Activated CD4-positive, CD25-positive, alpha-beta regulatory T cell (primary cell): ENCODE measurements around the gene KIFAP3.
"Not testable (repeated sequence)": the region's sequence is repeated elsewhere in the genome, so short reads cannot be mapped to it uniquely, and the experiment has no call there.

Experiments
- DNase-seq, 4 experiments: peaks; one replicate each; lab custom pipeline; 2025; lab: John Stamatoyannopoulos, UW

KIFAP3 gene

GRCh38 chr1:170074250-170075157 is at the start of gene KIFAP3:
Gene KIFAP3, minus strand, starts transcription at chr1:170074695. Its CDS starts 228 bp downstream, at chr1:170074467.
- DNase-seq = peak; percentile 78 to 90 (median 85)

- DNase-seq = no peak
These were observed 47.9 kb upstream of the KIFAP3 start for GRCh38 chr1:170122366-170122765.

- no peak for DNase-seq
These were observed 40.4 kb upstream of the KIFAP3 start for GRCh38 chr1:170114906-170115305.

- not testable (repeated sequence) for DNase-seq
These were observed 38.6 kb upstream of the KIFAP3 start for GRCh38 chr1:170113140-170113539.

GRCh38 chr1:170097449-170097948 is 23.0 kb upstream of the KIFAP3 start:
- no peak for DNase-seq

- no peak for DNase-seq
These were observed 22.4 kb upstream of the KIFAP3 start for GRCh38 chr1:170096806-170097340.

GRCh38 chr1:170095976-170096748 is 21.7 kb upstream of the KIFAP3 start:
- DNase-seq = no peak

GRCh38 chr1:170094697-170095616 is 20.5 kb upstream of the KIFAP3 start:
- not testable (repeated sequence) for DNase-seq

- no peak for DNase-seq
These were observed 12.0 kb upstream of the KIFAP3 start for GRCh38 chr1:170086399-170087032.

- no peak for DNase-seq
These were observed 10.6 kb upstream of the KIFAP3 start for GRCh38 chr1:170085091-170085490.

- no peak for DNase-seq
These were observed 4.2 kb upstream of the KIFAP3 start for GRCh38 chr1:170078610-170079189.

GRCh38 chr1:170077926-170078325 is 3.4 kb upstream of the KIFAP3 start:
- DNase-seq = no peak

GRCh38 chr1:170076952-170077351 is 2.5 kb upstream of the KIFAP3 start:
- not testable (repeated sequence) for DNase-seq

- no peak for DNase-seq
These were observed 1.7 kb upstream of the KIFAP3 start for GRCh38 chr1:170076199-170076598.

- peak in 1 of 4 experiments; percentile 0 for DNase-seq
These were observed 691 bp upstream of the KIFAP3 start for GRCh38 chr1:170075186-170075585.

- DNase-seq = no peak
These were observed 624 bp downstream of the KIFAP3 start for GRCh38 chr1:170073893-170074249.

GRCh38 chr1:170071378-170071777 is 3.1 kb downstream of the KIFAP3 start:
- no peak for DNase-seq

- DNase-seq = no peak
These were observed 5.6 kb downstream of the KIFAP3 start for GRCh38 chr1:170068923-170069322.

- no peak for DNase-seq
These were observed 7.2 kb downstream of the KIFAP3 start for GRCh38 chr1:170067253-170067819.

- DNase-seq = no peak
These were observed 9.7 kb downstream of the KIFAP3 start for GRCh38 chr1:170064821-170065220.
